Measurements from ENCODE around the gene XAGE3.
"Not testable (repeated sequence)": the region's sequence is repeated elsewhere in the genome, so short reads cannot be mapped to it uniquely, and the experiment has no call there.

DNA sequence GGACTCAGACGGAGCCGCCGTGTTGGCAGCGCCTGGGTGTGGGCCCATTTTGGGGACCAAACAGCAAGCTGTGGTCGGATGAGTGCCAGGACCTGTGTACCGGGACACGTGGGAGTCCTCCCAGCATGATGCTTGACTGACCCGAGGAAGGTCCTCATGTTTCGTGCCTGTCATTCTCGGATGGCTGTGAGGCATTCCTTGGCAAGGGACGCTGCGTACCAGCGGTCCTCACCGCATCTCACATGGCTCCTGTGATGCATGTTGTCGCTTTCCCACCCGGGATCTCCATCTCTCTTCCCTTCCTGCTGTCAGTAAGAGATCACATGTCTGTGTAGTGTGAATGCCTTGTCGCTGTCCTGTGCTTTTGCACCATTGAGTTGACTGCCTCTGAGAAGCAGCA lies 40.0 kb upstream of the XAGE3 start:
- TF ChIP-seq CTCF (conservative IDR thresholded peaks at IDR 0.05 in 1 of 2, IDR thresholded peaks at IDR 0.05 in 1 of 2; ENCODE audit: extremely low read depth in 1 of 2, insufficient read depth in 1 of 2, low read depth in 1 of 2, low read length in 2 of 2); EZH2 (IDR thresholded peaks at IDR 0.05; ENCODE audit: borderline replicate concordance, low read length): not testable (repeated sequence)
